ENCODE measurements around the gene ZNF334.

ZNF334 gene

DNA sequence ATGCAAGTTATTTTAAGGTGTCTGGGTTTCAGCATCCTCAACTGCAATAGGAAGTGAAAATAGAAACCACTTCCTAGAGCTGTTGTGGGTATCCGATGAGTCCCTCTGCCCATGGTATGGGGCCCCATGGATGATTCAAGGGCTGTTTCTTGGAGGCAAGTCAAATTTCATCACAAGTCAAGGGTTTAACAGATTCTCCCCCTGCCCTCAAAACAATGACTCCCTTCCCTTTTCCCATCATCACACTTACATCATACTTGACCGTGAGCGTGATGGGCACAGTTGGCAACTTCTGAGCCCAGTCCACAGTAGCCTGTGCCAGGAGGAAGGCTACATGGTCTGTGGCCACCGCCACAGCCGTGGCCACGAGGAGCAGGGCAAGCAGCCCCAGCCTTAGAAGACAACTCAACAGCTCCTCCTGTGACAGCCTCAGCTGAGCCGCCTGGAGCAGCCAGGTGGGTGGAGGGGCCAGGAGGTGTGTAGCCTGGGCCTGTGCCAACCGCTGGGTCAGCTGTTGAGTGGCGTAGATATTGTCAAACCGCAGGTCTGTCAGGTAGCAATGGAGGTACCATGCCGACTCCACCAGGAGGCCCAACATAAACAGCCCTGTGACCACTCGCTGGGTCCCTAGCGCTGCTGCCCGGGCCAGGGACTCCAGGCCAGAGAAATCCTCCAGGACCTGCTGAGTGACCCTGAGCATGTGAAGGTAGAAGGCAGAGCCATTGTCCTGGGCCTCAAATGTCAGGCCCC, 31.9 kb upstream of the ZNF334 start:
- FAIRE-seq, result no peak

DNA sequence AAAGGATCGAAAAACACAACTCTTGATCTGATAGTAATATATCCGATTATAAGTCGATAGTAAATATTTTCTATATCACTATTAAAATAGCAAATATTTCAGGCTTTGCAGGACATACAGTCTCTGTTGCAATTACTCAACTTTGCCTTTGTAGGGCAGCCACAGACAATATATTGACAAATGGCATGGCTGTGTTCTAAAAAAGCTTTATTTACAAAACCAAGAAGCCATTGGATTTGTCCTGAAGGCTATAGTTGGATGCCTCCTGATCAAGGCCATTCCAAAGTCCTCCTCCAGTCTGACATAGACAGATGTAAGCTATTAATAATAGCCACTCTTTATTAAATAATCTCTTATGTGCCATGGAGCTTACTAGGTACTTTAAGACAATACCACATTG, 31.2 kb upstream of the ZNF334 start:
- FAIRE-seq, result no peak

DNA sequence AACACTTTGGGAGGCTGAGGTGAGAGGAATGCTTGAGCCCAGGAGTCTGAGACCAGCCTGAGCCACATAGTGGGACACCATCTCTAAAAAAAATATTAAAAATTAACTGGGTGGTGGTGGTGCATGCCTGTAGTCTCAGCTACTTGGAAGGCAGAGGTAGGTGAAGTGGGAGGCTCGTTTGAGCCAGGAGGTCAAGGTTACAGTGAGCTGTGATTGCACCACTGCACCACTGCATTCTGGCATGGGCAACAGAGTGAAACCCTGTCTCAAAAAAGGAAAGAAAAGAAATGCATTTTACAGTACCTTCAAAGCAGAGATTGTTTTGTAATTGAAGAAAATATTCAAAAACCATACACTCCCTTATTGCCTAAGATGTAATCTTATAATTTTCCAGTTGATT, 30.6 kb upstream of the ZNF334 start:
- no peak for FAIRE-seq

DNA sequence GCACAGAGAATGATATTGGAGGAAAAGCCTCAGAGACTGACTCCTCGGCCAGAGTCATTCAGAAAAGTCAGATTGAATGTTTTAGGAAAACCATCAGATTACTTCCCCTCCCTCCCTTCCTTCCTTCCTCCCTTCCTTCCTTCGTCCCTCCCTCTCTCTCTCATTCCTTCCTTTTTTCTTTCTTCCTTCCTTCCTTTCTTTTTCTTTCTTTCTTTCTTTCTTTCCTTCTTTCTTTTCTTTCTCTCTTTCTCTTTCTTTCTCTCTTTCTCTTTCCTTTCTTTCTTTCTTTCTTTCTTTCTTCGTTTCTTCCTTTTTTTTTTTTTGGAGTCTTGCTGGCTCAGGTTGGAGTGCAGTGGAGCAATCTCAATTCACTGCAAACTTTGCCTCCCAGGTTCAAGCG, 29.7 kb upstream of the ZNF334 start:
- FAIRE-seq, result no peak

DNA sequence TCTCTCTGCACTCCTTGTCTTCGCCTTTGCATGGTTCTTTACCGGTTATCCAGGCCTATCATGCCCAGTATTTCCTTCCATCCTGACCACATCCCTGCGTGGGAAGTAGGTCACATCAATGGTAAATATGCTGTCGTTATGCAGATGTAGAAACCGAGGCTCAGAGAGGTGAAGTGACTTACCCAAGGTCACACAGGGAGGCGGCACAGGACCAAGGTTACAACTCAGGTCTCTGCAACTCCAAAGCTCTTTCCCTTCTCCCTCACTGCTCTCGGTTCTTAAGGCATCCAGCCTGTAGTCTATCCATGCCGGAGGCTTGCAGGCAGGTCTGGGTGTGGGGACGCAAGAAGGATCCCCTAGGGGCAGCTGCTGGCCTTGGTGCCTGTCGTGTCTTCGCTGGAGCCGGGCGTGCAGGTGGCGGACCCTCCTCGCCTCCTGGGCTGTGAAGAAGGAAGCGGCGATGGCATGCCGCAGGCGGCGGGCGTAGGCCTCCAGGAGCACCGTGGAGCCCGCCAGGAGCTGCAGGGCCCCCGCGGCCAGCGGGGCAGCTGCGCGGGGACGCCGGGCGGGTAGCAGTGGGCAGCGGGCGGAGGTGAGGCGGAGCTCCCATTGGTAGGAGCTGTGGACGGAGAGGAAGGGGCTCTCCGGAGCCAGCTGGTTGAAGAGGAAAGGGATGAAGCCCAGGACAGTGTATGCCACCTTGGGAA, 28.0 kb upstream of the ZNF334 start:
- FAIRE-seq, result no peak

GRCh38 chr20:46539113-46539512, 25.8 kb upstream of the ZNF334 start:
- FAIRE-seq, result no peak

- FAIRE-seq, result no peak
Measured at GRCh38 chr20:46530640-46531039, 17.3 kb upstream of the ZNF334 start.

DNA sequence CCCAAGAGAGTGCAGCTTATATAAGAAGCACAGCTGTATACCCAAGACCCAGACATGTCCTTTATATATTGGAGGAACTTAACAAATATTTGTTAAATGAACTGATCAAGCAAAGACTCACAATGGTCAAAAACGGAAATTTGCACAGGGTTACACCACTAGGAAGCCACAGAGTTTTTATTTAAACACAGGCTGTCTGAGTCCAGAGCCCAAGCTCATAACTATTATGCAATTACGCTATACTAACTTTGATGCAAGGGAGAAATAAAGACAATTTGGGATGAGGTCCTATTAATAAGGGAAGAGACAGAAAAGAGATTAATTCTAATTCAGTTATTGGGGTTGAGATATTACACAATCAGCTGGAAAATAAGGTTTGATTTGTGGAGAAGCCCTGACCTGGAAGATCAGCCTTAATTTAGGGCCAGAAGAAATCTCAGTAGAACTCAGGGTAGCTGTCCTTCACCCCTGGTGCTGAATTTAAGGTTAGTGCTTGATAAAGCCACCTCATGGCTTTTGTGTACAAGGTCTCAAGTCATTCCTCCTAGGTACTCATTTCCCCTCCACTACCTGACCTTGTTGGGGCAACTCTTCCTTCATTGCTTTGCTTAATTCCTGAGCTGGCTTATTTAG, 10.5 kb upstream of the ZNF334 start:
- FAIRE-seq, result no peak

- FAIRE-seq, result no peak
Measured at GRCh38 chr20:46523108-46523507, 9.7 kb upstream of the ZNF334 start.

- FAIRE-seq, result no peak
Measured at GRCh38 chr20:46520976-46521579, 7.7 kb upstream of the ZNF334 start.

- no peak for FAIRE-seq
Measured at GRCh38 chr20:46520540-46520939, 7.2 kb upstream of the ZNF334 start.

GRCh38 chr20:46519471-46520068, 6.2 kb upstream of the ZNF334 start:
- FAIRE-seq, result no peak

DNA sequence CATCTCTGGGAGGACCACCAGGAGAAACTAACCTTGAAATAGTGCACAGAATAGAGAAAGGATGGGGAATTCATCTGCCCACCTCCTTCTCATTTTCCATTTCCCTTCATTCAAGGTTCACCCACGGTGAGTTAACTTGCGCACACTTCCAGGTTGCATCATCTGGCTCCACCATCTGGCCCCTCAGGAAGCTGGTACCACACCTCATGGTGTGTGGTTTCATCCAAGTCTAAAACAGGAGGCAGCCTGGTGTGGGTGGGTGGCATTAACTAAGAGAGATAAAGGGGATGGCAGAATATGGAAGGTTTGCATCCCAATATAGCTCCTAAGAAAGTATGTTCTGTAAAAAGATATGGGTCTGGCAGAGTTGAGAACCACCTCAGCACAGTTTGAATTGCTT, 3.8 kb downstream of the ZNF334 start:
- FAIRE-seq, result no peak

- FAIRE-seq, result no peak
Measured at GRCh38 chr20:46507760-46508407, 5.5 kb downstream of the ZNF334 start.

DNA sequence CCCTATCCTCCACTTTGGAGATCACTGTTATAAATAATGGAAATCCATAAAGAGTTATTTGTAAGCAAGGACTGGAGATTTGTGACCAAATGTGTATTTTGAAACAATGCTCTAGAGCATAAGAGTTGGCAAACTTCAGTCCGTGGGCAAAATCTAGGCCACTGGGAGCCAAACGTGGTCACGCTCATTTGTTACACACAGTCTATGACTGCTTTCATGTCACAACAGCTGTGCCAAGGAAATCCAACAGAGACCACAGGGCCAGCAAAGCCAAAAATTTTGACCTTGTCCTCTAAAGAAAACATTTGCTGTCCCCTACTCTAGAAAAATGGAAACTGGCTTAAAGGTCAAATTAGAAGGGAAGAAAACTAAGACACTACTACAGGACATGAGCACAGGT, 7.9 kb downstream of the ZNF334 start:
- FAIRE-seq, result no peak

DNA sequence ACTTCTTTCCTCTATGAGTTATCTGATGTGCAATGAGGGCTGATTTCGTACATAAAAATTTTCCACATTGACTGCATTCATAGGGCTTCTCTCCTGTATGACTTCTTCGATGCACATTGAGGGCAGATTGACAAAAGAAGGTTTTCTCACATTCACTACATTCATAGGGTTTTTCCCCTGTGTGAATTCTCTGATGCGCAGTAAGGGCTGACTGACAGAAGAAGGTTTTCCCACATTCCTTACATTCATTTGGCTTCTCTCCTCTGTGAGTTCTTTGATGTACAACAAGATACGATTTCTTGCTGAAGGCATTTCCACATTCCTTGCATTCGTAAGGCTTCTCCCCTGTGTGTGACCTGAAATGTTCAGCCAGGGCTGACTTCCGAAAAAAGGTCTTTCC, 11.4 kb downstream of the ZNF334 start:
- no peak for FAIRE-seq

DNA sequence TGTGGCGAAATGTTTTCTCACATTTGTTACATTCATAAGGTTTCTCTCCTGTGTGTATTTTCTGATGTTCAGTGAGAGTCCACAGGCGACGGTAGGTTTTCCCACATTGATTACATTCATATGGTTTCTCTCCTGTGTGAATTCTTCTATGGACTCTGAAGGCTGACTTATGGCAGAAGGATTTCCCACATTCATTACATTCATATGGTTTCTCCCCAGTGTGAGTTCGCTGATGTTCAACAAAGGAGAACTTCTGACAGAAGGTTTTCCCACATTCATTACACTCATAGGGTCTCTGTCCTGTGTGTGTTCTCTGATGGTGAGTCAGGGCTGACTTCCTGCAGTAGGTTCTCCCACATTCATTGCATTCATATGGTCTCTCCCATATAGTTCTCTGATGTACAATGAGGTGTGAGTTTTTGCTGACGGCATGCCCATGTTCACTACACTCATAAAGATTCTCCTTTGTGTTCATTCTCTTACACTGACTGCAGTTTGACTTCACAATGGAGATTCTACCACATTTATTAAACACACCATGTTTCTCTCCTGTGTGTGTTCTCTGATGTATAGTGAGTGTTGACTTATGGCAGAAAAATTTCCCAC, 11.9 kb downstream of the ZNF334 start:
- FAIRE-seq, result no peak

DNA sequence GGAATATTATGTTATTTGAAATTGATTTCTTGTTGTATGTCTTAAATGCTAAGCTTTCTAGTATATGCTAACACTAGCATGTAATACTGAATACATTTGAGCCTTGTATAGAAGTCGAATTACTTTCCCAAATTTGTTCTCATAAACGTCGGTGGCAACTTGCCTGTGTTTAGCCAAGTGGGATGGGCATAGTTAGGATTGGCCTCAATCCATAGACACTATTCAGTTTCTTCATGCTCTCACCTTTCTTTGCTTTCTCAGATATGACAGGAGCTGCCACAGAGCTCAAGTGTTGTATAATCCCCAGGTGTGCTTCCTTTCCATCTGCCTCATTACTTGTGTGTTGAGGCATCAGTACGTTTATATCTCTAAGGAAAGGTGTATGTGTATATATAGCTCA, 19.3 kb downstream of the ZNF334 start:
- no peak for FAIRE-seq

DNA sequence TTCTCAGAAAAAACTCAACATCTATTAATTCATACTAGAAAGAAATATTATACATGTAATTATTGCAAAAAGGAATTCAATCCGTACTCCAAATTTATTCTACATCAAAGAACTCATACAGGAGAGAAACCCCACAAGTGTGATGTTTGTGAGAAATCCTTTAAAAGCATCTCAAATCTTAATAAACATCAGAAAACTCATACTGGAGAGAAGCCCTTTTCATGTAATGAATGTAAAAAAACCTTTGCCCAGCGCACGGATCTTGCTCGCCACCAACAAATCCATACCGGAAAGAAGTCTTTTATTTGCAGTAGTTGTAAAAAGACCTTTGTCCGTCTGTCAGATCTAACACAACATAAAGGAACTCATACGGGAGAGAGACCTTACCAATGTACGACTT, 22.0 kb downstream of the ZNF334 start:
- no peak for FAIRE-seq

- FAIRE-seq, result no peak
Measured at GRCh38 chr20:46488451-46488850, 24.9 kb downstream of the ZNF334 start.

GRCh38 chr20:46487628-46488027, 25.7 kb downstream of the ZNF334 start:
- no peak for FAIRE-seq

DNA sequence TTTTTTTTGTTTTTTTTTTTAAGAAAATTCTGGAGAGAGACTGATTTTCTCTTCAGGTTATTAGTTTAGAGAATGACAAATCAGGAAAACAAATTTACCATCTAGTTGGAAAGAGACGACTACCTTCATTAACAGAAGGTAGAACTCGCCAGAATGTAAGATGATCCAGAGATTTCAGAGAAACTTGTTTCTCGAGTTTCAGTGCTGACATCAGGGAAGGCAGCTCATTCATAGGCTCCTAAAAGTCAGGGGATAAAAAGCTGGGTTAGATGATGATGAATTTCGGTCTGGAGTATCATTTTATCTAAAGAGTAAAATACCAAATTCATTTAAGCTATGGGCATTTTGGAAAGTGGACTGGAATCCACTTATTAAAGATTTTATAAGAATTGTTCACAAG, 27.9 kb downstream of the ZNF334 start:
- FAIRE-seq, result no peak

Measured in islet of Langerhans (tissue), 1 donor.